GM12891 (cell line): ENCODE data around the gene CD151.

ENCODE experiments used
- POLR2A ChIP-seq: IDR thresholded peaks from 2 replicates; pipeline ENCODE4 v1.6.1; 2011; ENCODE audit warnings: low read depth, low read length, control low read depth
- POLR2AphosphoS5 ChIP-seq: IDR thresholded peaks from 2 replicates; pipeline ENCODE4 v1.6.1; 2011; ENCODE audit warnings: low read depth, low read length, control low read depth
- POU2F2 ChIP-seq: IDR thresholded peaks from 2 replicates; pipeline ENCODE4 v1.6.1; 2011; ENCODE audit warnings: low read depth, mild to moderate bottlenecking, control low read depth, low read length, moderate library complexity
- TAF1 ChIP-seq: IDR thresholded peaks from 2 replicates; pipeline ENCODE4 v1.6.1; 2011; ENCODE audit warnings: low read depth, low read length, control low read depth

DNA sequence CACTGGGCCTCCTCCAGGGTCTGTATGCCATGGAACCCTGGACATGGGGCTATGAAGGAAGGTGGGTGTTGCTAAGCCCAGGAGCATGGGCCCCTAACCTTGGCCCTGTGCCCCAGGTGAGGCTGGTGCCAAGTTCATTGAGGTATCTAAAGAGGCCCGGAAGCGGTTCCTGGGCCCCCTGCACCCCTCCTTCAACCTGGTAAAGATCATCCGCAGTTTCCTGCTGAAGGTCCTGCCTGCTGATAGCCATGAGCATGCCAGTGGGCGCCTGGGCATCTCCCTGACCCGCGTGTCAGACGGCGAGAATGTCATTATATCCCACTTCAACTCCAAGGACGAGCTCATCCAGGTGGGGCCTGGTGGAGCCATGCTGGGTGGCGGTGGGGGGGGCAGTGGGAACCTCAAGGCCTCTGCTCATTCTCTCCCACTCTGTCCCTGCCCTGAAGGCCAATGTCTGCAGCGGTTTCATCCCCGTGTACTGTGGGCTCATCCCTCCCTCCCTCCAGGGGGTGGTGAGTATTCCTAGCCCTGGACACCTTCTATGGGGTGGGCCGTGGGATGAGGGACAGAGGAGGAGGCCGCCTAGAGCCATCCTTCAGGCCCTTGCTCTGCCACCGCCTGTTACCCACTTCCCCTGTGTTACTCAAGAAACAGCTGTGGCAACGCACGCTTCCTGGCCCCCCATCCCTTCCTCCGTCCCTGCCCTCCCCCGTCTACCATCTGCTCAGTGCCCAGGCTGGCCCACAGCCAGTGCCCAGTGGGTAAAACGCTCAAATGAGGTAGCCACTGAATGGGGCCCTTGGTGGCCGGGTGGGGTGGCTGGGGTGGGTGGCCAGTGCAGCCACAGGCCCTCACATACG lies 11.0 kb upstream of the CD151 start:
- TF ChIP-seq POLR2AphosphoS5 (no peak), POLR2A (no peak), POU2F2 (no peak), TAF1 (no peak)
